Aorta (tissue), 5 donors: Measurements from ENCODE around the gene TLCD3B. TPM values are rescaled to one million over a fixed set of nuclear protein-coding genes. Genes with fewer than 3 reads are reported as not detected.
A peak's percentile ranks its signal among the peaks of the same experiment; 100 is the strongest.

ENCODE experiments used
- ATAC-seq: fragments of 200-7000 bp; cut with Tn5 transposase; one replicate; pipeline ENCODE4 v1.9.1; 2022; ENCODE audit warnings: moderate library complexity; ENCODE audit not compliant: low FRiP score
- DNase-seq, 2 donors: peaks; one replicate each; pipeline ENCODE4 v3.0.0-alpha.2; 2020
- H3K27ac ChIP-seq, 2 donors: one replicate each; pipeline ENCODE4 v1.5.1; 2013; ENCODE audit warnings: low read length in 2 of 2, mild to moderate bottlenecking in 2 of 2, moderate library complexity in 2 of 2, control low read depth in 1 of 2, inconsistent platforms in 1 of 2, low read depth in 1 of 2
- H3K27me3 ChIP-seq, 2 donors: one replicate each; pipeline ENCODE4 v1.6.1; 2013; ENCODE audit warnings: control low read depth in 1 of 2, low read length in 1 of 2, mild to moderate bottlenecking in 1 of 2, moderate library complexity in 1 of 2; ENCODE audit not compliant: insufficient read depth in 2 of 2, control insufficient read depth in 1 of 2
- H3K36me3 ChIP-seq, 2 donors: one replicate each; pipeline ENCODE4 v1.6.1; 2013; ENCODE audit warnings: control low read depth in 1 of 2, low read length in 1 of 2, mild to moderate bottlenecking in 1 of 2; ENCODE audit not compliant: insufficient read depth in 2 of 2, control insufficient read depth in 1 of 2
- H3K4me1 ChIP-seq, 2 donors: one replicate each; pipeline ENCODE4 v1.6.1; 2013; ENCODE audit warnings: low read length in 2 of 2, control low read depth in 1 of 2, mild to moderate bottlenecking in 1 of 2, moderate library complexity in 1 of 2; ENCODE audit not compliant: insufficient read depth in 2 of 2, control insufficient read depth in 1 of 2
- H3K4me3 ChIP-seq, 2 donors: one replicate each; pipeline ENCODE4 v1.5.1; 2013; ENCODE audit warnings: low read length in 2 of 2, control low read depth in 1 of 2, mild to moderate bottlenecking in 1 of 2
- H3K9me3 ChIP-seq: one replicate; pipeline ENCODE4 v1.6.1; 2013; ENCODE audit warnings: mild to moderate bottlenecking, low read length; ENCODE audit not compliant: control insufficient read depth
- WGBS, 2 donors: extraction: QIAGEN DNeasy Blood & Tissue Kit; methylation state at CpG; one replicate each; pipeline ENCODE4 v1.1.7; 2013; 5-methylcytosine and 5-hydroxymethylcytosine counted together
- intact Hi-C, 2 donors: fragments of 100-400 bp; cut with DNase I; formaldehyde crosslinking; loops; one replicate each; pipeline versions ENCODE4 v1.14.2 to v1.15.0; 2022
- polyA plus RNA-seq, 2 donors: library from polyadenylated mRNA; stranded (reverse); fragments of 200-250 nt; gene quantifications; one replicate each; pipeline ENCODE4 v1.2.3, GENCODE V29; 2013
- total RNA-seq, 2 donors: library from RNA; stranded (reverse); fragmentation: NEBNext Ultra II Directional; extraction: Animal tissue kit (Norgen Biotek cat#: 25700); gene quantifications; one replicate each; pipeline ENCODE4 v1.2.1, GENCODE V29; 2021
- donor health status: healthy with polysubstance abuse.
- donor health status: Bipolar disorder and iron deficiency.
- donor health status: DM: no; HTN: no; CAD: no.
- donor health status: DM: no; HTN: no; CAD: no.
- donor health status: DM: yes; HTN: yes; CAD: no.

The TLCD3B gene
- total and polyA plus RNA-seq, 4 donors: not detected

GRCh38 chr16:29990883-29991570, 40.0 kb downstream of the TLCD3B start:
- no peaks in the 10 kb centered on the region for H3K9me3 ChIP-seq
- intact Hi-C loops: loop anchor here in 1 of 2 donors (10.0 kb wide), 1 partner anchor 176 kb away; the partner anchor contains the start of genes PAGR1 and PRRT2
- H3K36me3 ChIP-seq: peaks cover 0 to 4% of the 10 kb centered on the region in 2 donors
- H3K27me3 ChIP-seq: no peaks in the 10 kb centered on the region
- DNase-seq: peak; percentile 42 to 61
- 90% methylated on average over 31 to 35 of the region's 35 CpGs for WGBS, 2 donors
- no peak for ATAC-seq
- no peak overlapping the region for H3K27ac ChIP-seq
- H3K4me3 ChIP-seq: no peak overlapping the region
- H3K4me1 ChIP-seq: no peaks in the 10 kb centered on the region

GRCh38 chr16:29990034-29990433, 41.0 kb downstream of the TLCD3B start:
- DNase-seq (peak in 1 of 2 donors; percentile 10), ATAC-seq (no peak)
- H3K4me3 ChIP-seq: no peak overlapping the region
- H3K27ac ChIP-seq: no peak overlapping the region
- no peaks in the 10 kb centered on the region for H3K4me1 ChIP-seq
- no peaks in the 10 kb centered on the region for H3K9me3 ChIP-seq
- intact Hi-C loops: loop anchor here in 1 of 2 donors (10.0 kb wide), 1 partner anchor 175 kb away; the partner anchor contains the start of genes PAGR1 and PRRT2
- H3K36me3 ChIP-seq: peaks cover 0 to 5% of the 10 kb centered on the region in 2 donors
- no peaks in the 10 kb centered on the region for H3K27me3 ChIP-seq
- 90 to 92% methylated on average over 2 of the region's 2 CpGs for WGBS, 2 donors

- ATAC-seq (no peak), DNase-seq (peak; percentile 39 to 44)
- Histone ChIP-seq H3K4me3 (no peak overlapping the region), H3K4me1 (no peaks in the 10 kb centered on the region), H3K27me3 (no peaks in the 10 kb centered on the region), H3K36me3 (peaks cover 0 to 5% of the 10 kb centered on the region in 2 donors), H3K9me3 (no peaks in the 10 kb centered on the region), H3K27ac (no peak overlapping the region)
- 82 to 85% methylated on average over 23 of the region's 23 CpGs for WGBS, 2 donors
- intact Hi-C loops: no loop called here
Measured at GRCh38 chr16:29989111-29989858, 41.8 kb downstream of the TLCD3B start.

GRCh38 chr16:29988346-29989075, 42.6 kb downstream of the TLCD3B start:
- peaks cover 1 to 5% of the 10 kb centered on the region in 2 donors for H3K36me3 ChIP-seq
- no peaks in the 10 kb centered on the region for H3K4me1 ChIP-seq
- DNase-seq: peak; percentile 30 to 70
- no peak overlapping the region for H3K27ac ChIP-seq
- intact Hi-C loops: no loop called here
- H3K4me3 ChIP-seq: no peak overlapping the region
- H3K27me3 ChIP-seq: no peaks in the 10 kb centered on the region
- no peaks in the 10 kb centered on the region for H3K9me3 ChIP-seq
- no peak for ATAC-seq
- WGBS, 2 donors: 75 to 77% methylated on average over 16 to 17 of the region's 17 CpGs

- ATAC-seq (no peak), DNase-seq (peak; percentile 36 to 72)
- H3K27me3 ChIP-seq: no peaks in the 10 kb centered on the region
- WGBS, 2 donors: 89 to 91% methylated on average over 34 to 35 of the region's 35 CpGs
- no peaks in the 10 kb centered on the region for H3K4me1 ChIP-seq
- intact Hi-C loops: no loop called here
- no peak overlapping the region for H3K27ac ChIP-seq
- peaks cover 5 to 8% of the 10 kb centered on the region in 2 donors for H3K36me3 ChIP-seq
- H3K9me3 ChIP-seq: no peaks in the 10 kb centered on the region
- H3K4me3 ChIP-seq: no peak overlapping the region
Measured at GRCh38 chr16:29987371-29988085, 43.5 kb downstream of the TLCD3B start.

GRCh38 chr16:29986931-29987330, 44.1 kb downstream of the TLCD3B start:
- no peaks in the 10 kb centered on the region for H3K4me1 ChIP-seq
- peak in 1 of 2 donors; percentile 59 for DNase-seq
- no peak overlapping the region for H3K4me3 ChIP-seq
- ATAC-seq: no peak
- intact Hi-C loops: no loop called here
- no peaks in the 10 kb centered on the region for H3K9me3 ChIP-seq
- H3K27ac ChIP-seq: no peak overlapping the region
- H3K27me3 ChIP-seq: no peaks in the 10 kb centered on the region
- H3K36me3 ChIP-seq: peaks cover 5 to 8% of the 10 kb centered on the region in 2 donors
- 86 to 88% methylated on average over 5 of the region's 5 CpGs for WGBS, 2 donors

- Histone ChIP-seq H3K9me3 (no peaks in the 10 kb centered on the region), H3K4me3 (no peak overlapping the region), H3K27me3 (no peaks in the 10 kb centered on the region), H3K4me1 (no peaks in the 10 kb centered on the region), H3K27ac (no peak overlapping the region), H3K36me3 (peaks cover 8 to 9% of the 10 kb centered on the region in 2 donors)
- ATAC-seq (no peak), DNase-seq (peak; percentile 23 to 71)
- intact Hi-C loops: no loop called here
- WGBS, 2 donors: 88 to 91% methylated on average over 20 of the region's 20 CpGs
Measured at GRCh38 chr16:29986231-29986630, 44.8 kb downstream of the TLCD3B start.

- Histone ChIP-seq H3K27me3 (no peaks in the 10 kb centered on the region), H3K27ac (no peak overlapping the region), H3K36me3 (peaks cover 8 to 9% of the 10 kb centered on the region in 2 donors), H3K9me3 (no peaks in the 10 kb centered on the region), H3K4me3 (no peak overlapping the region), H3K4me1 (no peaks in the 10 kb centered on the region)
- intact Hi-C loops: no loop called here
- DNase-seq (peak; percentile 41 to 69), ATAC-seq (no peak)
- 92 to 93% methylated on average over 26 to 28 of the region's 28 CpGs for WGBS, 2 donors
Measured at GRCh38 chr16:29985271-29985811, 45.7 kb downstream of the TLCD3B start.
